Suprapubic skin (tissue), 4 donors: ENCODE data around the gene IQCM.

Source experiments
- CTCF ChIP-seq, 2 donors: fragments of 200-600 bp in 1 of 2; fragments of 450-650 bp in 1 of 2; sonication (generic) in 1 of 2; IDR thresholded peaks; one replicate each; pipeline ENCODE4 v1.5.1; 2016 to 2019; ENCODE audit warnings: antibody characterized with exemption in 2 of 2, mild to moderate bottlenecking in 1 of 2, moderate library complexity in 1 of 2
- EP300 ChIP-seq: sonication (generic); formaldehyde crosslinking; IDR thresholded peaks from one replicate; pipeline ENCODE4 v1.6.1; 2017; ENCODE audit warnings: antibody characterized with exemption
- POLR2A ChIP-seq, 2 donors: fragments of 450-650 bp; IDR thresholded peaks; one replicate each; pipeline ENCODE4 v1.6.1; 2017; ENCODE audit warnings: antibody characterized with exemption in 2 of 2, mild to moderate bottlenecking in 2 of 2, moderate library complexity in 2 of 2
- POLR2AphosphoS5 ChIP-seq, 3 donors: sonication (generic); formaldehyde crosslinking; IDR thresholded peaks; one replicate each; pipeline ENCODE4 v1.6.1; 2017; ENCODE audit warnings: antibody characterized with exemption in 3 of 3

- TF ChIP-seq CTCF (IDR thresholded peaks at IDR 0.05) (no peak), POLR2A (IDR thresholded peaks at IDR 0.05) (no peak), EP300 (no peak), POLR2AphosphoS5 (IDR thresholded peaks at IDR 0.05) (no peak)
Measured at GRCh38 chr4:149719357-149719756, 96.3 kb downstream of the IQCM start.
